GM20000 (cell line): ENCODE measurements around the gene BTBD9.

Experiments
- DNase-seq: peaks from one replicate; pipeline ENCODE4 v3.0.0; 2012; ENCODE audit warnings: low spot score
- TF ChIP-seq, protein P1 (sequence below): IDR thresholded peaks from 2 replicates; pipeline ENCODE4 v1.5.1; 2012; ENCODE audit warnings: mild to moderate bottlenecking, control low read depth; ENCODE audit errors: extremely low read depth, missing control alignments

BTBD9 gene

DNA sequence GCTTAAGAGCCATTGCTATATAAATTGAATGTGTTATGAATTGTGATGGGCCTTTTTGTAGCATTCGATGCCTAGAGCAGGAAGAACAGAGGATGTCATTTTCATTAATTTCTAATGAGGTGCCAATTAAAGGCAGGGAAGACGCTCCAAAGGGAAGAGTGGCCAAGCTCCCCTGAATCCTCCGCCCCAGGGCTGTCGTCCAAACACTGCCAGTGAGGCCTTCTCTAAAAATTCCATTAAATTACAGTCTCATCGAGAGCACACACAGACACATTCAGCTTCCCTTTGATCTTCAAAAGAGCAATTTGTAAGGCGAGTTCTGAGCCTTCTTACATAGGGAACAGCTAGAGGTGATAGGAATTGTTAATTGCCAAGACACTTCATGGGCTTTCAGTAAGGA is 520.2 kb downstream of the BTBD9 start:
- TF ChIP-seq, protein P1, sequence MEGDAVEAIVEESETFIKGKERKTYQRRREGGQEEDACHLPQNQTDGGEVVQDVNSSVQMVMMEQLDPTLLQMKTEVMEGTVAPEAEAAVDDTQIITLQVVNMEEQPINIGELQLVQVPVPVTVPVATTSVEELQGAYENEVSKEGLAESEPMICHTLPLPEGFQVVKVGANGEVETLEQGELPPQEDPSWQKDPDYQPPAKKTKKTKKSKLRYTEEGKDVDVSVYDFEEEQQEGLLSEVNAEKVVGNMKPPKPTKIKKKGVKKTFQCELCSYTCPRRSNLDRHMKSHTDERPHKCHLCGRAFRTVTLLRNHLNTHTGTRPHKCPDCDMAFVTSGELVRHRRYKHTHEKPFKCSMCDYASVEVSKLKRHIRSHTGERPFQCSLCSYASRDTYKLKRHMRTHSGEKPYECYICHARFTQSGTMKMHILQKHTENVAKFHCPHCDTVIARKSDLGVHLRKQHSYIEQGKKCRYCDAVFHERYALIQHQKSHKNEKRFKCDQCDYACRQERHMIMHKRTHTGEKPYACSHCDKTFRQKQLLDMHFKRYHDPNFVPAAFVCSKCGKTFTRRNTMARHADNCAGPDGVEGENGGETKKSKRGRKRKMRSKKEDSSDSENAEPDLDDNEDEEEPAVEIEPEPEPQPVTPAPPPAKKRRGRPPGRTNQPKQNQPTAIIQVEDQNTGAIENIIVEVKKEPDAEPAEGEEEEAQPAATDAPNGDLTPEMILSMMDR, result no peak
- DNase-seq, result no peak

DNA sequence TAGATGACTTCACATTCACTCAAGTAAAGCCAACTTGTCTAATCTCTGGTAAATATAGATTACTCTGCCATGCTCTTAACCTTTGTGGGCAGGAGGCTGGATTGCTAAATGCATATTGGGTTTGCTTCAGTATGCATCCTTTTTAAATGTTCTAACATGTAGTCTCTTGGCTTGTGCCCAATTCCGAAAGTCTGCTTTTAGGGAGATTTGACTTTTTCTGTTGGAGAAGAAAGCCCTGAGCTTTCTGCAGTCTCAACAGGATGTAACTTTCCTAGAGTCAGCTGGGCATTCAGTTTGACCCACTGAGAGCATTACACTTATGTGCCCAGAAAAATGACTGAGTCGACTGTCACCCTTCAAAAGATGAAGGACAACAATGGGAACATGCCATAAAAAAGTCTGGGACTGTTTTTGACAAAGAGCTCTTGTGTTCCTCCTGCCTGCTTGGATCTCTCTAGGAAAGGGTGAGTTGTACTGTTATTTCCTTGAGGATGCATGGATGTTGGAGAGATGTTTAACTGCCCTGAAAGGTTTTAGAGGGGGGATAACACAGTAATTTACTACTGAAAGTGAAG is 520.9 kb downstream of the BTBD9 start:
- TF ChIP-seq, protein P1, result no peak
- no peak for DNase-seq
